GM19372 (cell line): ENCODE data around the gene SYN1.

Source experiments
- ATAC-seq: cut with Tn5 transposase; IDR thresholded peaks from one replicate; pipeline ENCODE4 v1.9.1; 2021; ENCODE audit warnings: mild to moderate bottlenecking, low read depth, moderate library complexity; ENCODE audit not compliant: unreplicated experiment

SYN1 gene

GRCh38 chrX:47634871-47635575 is 15.4 kb upstream of the SYN1 start:
- ATAC-seq, result no peak

- ATAC-seq, result no peak
These were observed 14.3 kb upstream of the SYN1 start for GRCh38 chrX:47633689-47634590.

- ATAC-seq, result no peak
These were observed 13.0 kb upstream of the SYN1 start for GRCh38 chrX:47632666-47633065.

GRCh38 chrX:47631676-47632075 is 12.0 kb upstream of the SYN1 start:
- ATAC-seq, result no peak

GRCh38 chrX:47629419-47630200 is 10.0 kb upstream of the SYN1 start, which contains the start of gene CFP:
CFP (minus strand) TSS chrX:47629930; CDS start chrX:47629844, 86 bp downstream.
- ATAC-seq, result no peak

- ATAC-seq, result no peak
These were observed 9.3 kb upstream of the SYN1 start for GRCh38 chrX:47628982-47629381.

GRCh38 chrX:47625365-47625764 is 5.7 kb upstream of the SYN1 start:
- no peak for ATAC-seq

GRCh38 chrX:47623540-47624027 is 3.9 kb upstream of the SYN1 start:
- no peak for ATAC-seq

- no peak for ATAC-seq
These were observed 2.2 kb upstream of the SYN1 start for GRCh38 chrX:47621851-47622250.

- no peak for ATAC-seq
These were observed 637 bp upstream of the SYN1 start for GRCh38 chrX:47620303-47620685.

GRCh38 chrX:47618923-47619485 is 653 bp downstream of the SYN1 start:
- ATAC-seq, result no peak

GRCh38 chrX:47614618-47615017 is 5.0 kb downstream of the SYN1 start:
- ATAC-seq, result no peak

GRCh38 chrX:47613082-47613481 is 6.6 kb downstream of the SYN1 start:
- ATAC-seq, result no peak

- no peak for ATAC-seq
These were observed 7.2 kb downstream of the SYN1 start for GRCh38 chrX:47612418-47612817.

- ATAC-seq, result no peak
These were observed 7.7 kb downstream of the SYN1 start for GRCh38 chrX:47611926-47612325.

- ATAC-seq, result no peak
These were observed 8.2 kb downstream of the SYN1 start for GRCh38 chrX:47611489-47611888.

GRCh38 chrX:47610511-47610910 is 9.1 kb downstream of the SYN1 start:
- ATAC-seq, result no peak

GRCh38 chrX:47608130-47608810 is 11.4 kb downstream of the SYN1 start:
- ATAC-seq, result no peak

- no peak for ATAC-seq
These were observed 12.6 kb downstream of the SYN1 start for GRCh38 chrX:47607091-47607490.

GRCh38 chrX:47605024-47605423 is 14.6 kb downstream of the SYN1 start:
- no peak for ATAC-seq
